Kidney epithelial cell (primary cell): ENCODE measurements around the gene ATG4C. TPM values are rescaled to one million over a fixed set of nuclear protein-coding genes. Genes with fewer than 3 reads are reported as not detected.
"Not testable (repeated sequence)": the region's sequence is repeated elsewhere in the genome, so short reads cannot be mapped to it uniquely, and the experiment has no call there.

Experiments used
- DNase-seq: peaks from one replicate; pipeline ENCODE4 v3.0.0-alpha.2; 2010; ENCODE audit warnings: low read depth
- H3K27me3 ChIP-seq: 2 replicates; pipeline ENCODE4 v1.6.0; 2011; ENCODE audit warnings: low read length; ENCODE audit not compliant: control insufficient read depth, insufficient read depth
- H3K36me3 ChIP-seq: 2 replicates; pipeline ENCODE4 v1.5.1; 2011; ENCODE audit warnings: low read length; ENCODE audit not compliant: control insufficient read depth, insufficient read depth
- H3K4me3 ChIP-seq: 2 replicates; pipeline ENCODE4 v1.5.1; 2011; ENCODE audit warnings: low read depth, mild to moderate bottlenecking, control low read depth, low read length
- CTCF ChIP-seq: IDR thresholded peaks from 2 replicates; pipeline ENCODE4 v1.5.1; 2011; ENCODE audit warnings: mild to moderate bottlenecking, moderate library complexity, low read length, control low read depth, inconsistent platforms; ENCODE audit not compliant: insufficient read depth, poor library complexity, severe bottlenecking
- total RNA-seq: library from RNA; depleted of rRNA; stranded (reverse); fragments of >200 nt; gene quantifications from 2 replicates; pipeline ENCODE4 v1.2.3, GENCODE V29; 2015

ATG4C gene
- 5.1 and 5.6 TPM in 2 replicates for total RNA-seq

GRCh38 chr1:62783736-62784508, at the start of gene ATG4C:
TSS of gene ATG4C (plus strand) at chr1:62784132. CDS start at chr1:62803787, 19,655 bp downstream.
- TF ChIP-seq CTCF, result no peak
- peak; percentile 98 for DNase-seq
- H3K36me3 ChIP-seq, result no peaks in the 10 kb centered on the region
- H3K27me3 ChIP-seq, result no peaks in the 10 kb centered on the region
- H3K4me3 ChIP-seq, result peak within 1 kb of the TSS; percentile 67

GRCh38 chr1:62735491-62736171, 48.3 kb upstream of the ATG4C start:
- DNase-seq, result peak; percentile 21
- no peak for TF ChIP-seq CTCF
- H3K4me3 ChIP-seq, result no peak overlapping the region
- no peaks in the 10 kb centered on the region for H3K27me3 ChIP-seq
- H3K36me3 ChIP-seq, result no peaks in the 10 kb centered on the region

GRCh38 chr1:62740701-62741100, 43.2 kb upstream of the ATG4C start:
- not testable (repeated sequence) for H3K36me3 ChIP-seq, H3K4me3 ChIP-seq, DNase-seq

GRCh38 chr1:62744611-62745577, 39.0 kb upstream of the ATG4C start:
- TF ChIP-seq CTCF, result no peak
- no peak for DNase-seq
- no peak overlapping the region for H3K4me3 ChIP-seq
- H3K27me3 ChIP-seq, result no peaks in the 10 kb centered on the region
- H3K36me3 ChIP-seq, result no peaks in the 10 kb centered on the region

More at GRCh38 chr1:62740701-62741100, 43.2 kb upstream of the ATG4C start:
- not testable (repeated sequence) for H3K27me3 ChIP-seq

- peak; percentile 7 for DNase-seq
- H3K27me3 ChIP-seq, result no peaks in the 10 kb centered on the region
- no peak overlapping the region for H3K4me3 ChIP-seq
- no peaks in the 10 kb centered on the region for H3K36me3 ChIP-seq
- peak; percentile 50 for TF ChIP-seq CTCF
These were observed 37.7 kb upstream of the ATG4C start for GRCh38 chr1:62746086-62746808.
